Cardiac muscle cell (in vitro differentiated cells and primary cell): ENCODE results near the gene SH3BP5. TPM values are rescaled to one million over a fixed set of nuclear protein-coding genes. Genes with fewer than 3 reads are reported as not detected.
A peak's percentile ranks its signal among the peaks of the same experiment; 100 is the strongest.

Experiments used
- DNase-seq, 2 donors: peaks; one replicate each; pipeline versions ENCODE4 v3.0.0 to v3.0.0-alpha.2; 2010 to 2017; ENCODE audit warnings: low read depth in 1 of 2, low spot score in 1 of 2
- H3K27ac ChIP-seq: fragments of 200-600 bp; sonication (generic); 2 replicates; pipeline ENCODE4 v1.5.1; 2016
- H3K27me3 ChIP-seq: fragments of 200-600 bp; sonication (generic); 2 replicates; pipeline ENCODE4 v1.6.0; 2016; ENCODE audit warnings: control low read depth
- H3K36me3 ChIP-seq: fragments of 200-600 bp; sonication (generic); 2 replicates; pipeline ENCODE4 v1.5.1; 2016; ENCODE audit warnings: control low read depth
- H3K4me1 ChIP-seq: fragments of 200-600 bp; sonication (generic); 2 replicates; pipeline ENCODE4 v1.8.1; 2017; ENCODE audit warnings: low read depth, mild to moderate bottlenecking, mixed run types
- H3K4me3 ChIP-seq: fragments of 200-600 bp; sonication (generic); 2 replicates; pipeline ENCODE4 v1.5.1; 2016; ENCODE audit warnings: mild to moderate bottlenecking
- H3K9me3 ChIP-seq: fragments of 200-600 bp; sonication (generic); 2 replicates; pipeline ENCODE4 v1.5.1; 2017; ENCODE audit warnings: low read depth, mild to moderate bottlenecking, control low read depth
- polyA plus RNA-seq: library from polyadenylated mRNA; unstranded; fragments of >200 nt; fragmentation: Nextera tagmentation; extraction: Ambion mirVana; gene quantifications from 2 replicates; pipeline ENCODE4 v1.2.1, GENCODE V29; 2016
- total RNA-seq: library from RNA; depleted of rRNA; stranded (reverse); fragments of >200 nt; gene quantifications from 2 replicates; pipeline ENCODE4 v1.2.3, GENCODE V29; 2016
- TF ChIP-seq, protein P1 (sequence below): IDR thresholded peaks from 2 replicates; pipeline ENCODE4 v1.5.1; 2012; ENCODE audit warnings: low read depth, mild to moderate bottlenecking, low read length

The SH3BP5 gene
- total and polyA plus RNA-seq, 2 experiments from 2014 or later: 10.6 to 18.5 TPM

DNA sequence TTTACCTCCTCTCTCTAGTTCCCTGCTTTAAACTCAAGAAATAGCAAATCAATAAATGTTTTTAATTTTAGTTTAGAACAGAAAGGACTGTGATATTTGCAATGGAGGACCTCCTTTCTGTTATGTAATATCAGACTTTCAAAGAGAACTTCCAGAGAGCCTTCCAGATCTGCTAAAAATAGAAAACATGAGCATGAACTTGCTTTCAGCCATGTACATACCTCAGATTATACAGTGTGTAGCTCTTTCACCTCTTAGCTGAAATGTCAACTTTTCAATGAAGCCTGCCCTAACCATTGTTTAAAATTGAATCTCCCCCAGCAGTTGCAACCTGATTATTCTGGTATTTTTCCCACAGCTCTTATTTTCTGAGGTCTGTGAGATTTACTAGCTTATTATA lies 113.7 kb downstream of the SH3BP5 start:
- TF ChIP-seq, protein P1, sequence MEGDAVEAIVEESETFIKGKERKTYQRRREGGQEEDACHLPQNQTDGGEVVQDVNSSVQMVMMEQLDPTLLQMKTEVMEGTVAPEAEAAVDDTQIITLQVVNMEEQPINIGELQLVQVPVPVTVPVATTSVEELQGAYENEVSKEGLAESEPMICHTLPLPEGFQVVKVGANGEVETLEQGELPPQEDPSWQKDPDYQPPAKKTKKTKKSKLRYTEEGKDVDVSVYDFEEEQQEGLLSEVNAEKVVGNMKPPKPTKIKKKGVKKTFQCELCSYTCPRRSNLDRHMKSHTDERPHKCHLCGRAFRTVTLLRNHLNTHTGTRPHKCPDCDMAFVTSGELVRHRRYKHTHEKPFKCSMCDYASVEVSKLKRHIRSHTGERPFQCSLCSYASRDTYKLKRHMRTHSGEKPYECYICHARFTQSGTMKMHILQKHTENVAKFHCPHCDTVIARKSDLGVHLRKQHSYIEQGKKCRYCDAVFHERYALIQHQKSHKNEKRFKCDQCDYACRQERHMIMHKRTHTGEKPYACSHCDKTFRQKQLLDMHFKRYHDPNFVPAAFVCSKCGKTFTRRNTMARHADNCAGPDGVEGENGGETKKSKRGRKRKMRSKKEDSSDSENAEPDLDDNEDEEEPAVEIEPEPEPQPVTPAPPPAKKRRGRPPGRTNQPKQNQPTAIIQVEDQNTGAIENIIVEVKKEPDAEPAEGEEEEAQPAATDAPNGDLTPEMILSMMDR: no peak
- H3K36me3 ChIP-seq: peaks cover 30% of the 10 kb centered on the region
- DNase-seq: peak in 1 of 2 donors; percentile 69
- no peak overlapping the region for H3K4me3 ChIP-seq
- H3K27ac ChIP-seq: peak overlapping the region; percentile 76
- peaks cover 26% of the 10 kb centered on the region for H3K4me1 ChIP-seq
- H3K27me3 ChIP-seq: no peaks in the 10 kb centered on the region
- H3K9me3 ChIP-seq: no peaks in the 10 kb centered on the region

DNA sequence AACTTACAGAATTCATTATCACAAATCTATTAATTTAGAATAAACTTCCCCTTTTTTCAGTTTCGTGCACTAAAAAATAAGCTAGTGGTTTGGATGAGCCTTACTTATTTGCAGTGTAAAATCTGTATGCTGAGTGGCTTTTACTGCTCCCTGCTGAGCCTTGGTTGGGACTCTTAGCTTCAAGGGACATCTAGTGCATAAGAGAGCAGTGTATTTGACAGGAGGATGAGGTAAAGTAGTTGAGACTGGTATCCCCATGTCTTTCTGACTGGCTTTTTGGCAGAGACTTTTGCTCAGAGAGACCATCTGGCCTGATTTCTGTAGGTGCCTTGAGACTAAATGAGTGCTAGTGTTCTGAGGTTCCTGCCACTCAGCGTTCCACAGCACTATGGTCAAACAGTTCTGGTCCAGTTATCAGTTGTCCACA lies 114.5 kb downstream of the SH3BP5 start:
- peak in 1 of 2 donors; percentile 67 for DNase-seq
- Histone ChIP-seq H3K9me3 (no peaks in the 10 kb centered on the region), H3K4me3 (no peak overlapping the region), H3K27me3 (no peaks in the 10 kb centered on the region), H3K27ac (peak overlapping the region; percentile 76), H3K4me1 (peaks cover 26% of the 10 kb centered on the region), H3K36me3 (peaks cover 30% of the 10 kb centered on the region)
- TF ChIP-seq, protein P1: no peak

DNA sequence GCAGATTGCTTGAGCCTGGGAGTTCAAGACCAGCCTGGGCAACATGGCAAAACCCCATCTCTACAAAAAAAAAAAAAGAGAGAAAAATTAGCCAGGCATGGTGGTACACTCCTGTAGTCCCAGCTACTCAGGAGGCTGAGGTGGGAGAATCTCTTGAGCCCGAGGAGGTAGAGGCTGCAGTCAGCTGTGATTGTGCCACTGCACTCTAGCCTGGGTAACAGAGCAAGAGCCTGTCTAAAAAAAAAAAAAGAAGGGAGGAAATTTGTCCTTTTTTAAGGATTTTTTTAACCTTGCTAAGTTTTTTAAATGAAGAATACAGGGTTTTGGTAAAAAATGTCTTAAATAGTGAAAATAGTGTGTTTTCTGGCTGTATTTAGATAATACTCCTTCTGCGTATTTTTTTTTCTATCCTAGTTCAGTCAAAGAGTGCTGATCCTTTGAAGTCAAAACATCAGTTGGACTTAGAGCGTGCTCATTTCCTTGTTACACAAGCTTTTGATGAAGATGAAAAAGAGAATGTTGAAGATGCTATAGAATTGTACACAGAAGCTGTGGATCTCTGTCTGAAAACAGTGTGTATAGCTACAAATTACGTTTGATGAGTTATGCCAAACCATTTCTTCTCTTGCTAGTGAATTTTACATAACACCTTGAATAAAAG lies 115.2 kb downstream of the SH3BP5 start:
- Histone ChIP-seq H3K9me3 (no peaks in the 10 kb centered on the region), H3K27me3 (no peaks in the 10 kb centered on the region), H3K27ac (no peak overlapping the region), H3K4me3 (no peak overlapping the region), H3K4me1 (peaks cover 26% of the 10 kb centered on the region), H3K36me3 (peaks cover 32% of the 10 kb centered on the region)
- TF ChIP-seq, protein P1: no peak
- no peak for DNase-seq

DNA sequence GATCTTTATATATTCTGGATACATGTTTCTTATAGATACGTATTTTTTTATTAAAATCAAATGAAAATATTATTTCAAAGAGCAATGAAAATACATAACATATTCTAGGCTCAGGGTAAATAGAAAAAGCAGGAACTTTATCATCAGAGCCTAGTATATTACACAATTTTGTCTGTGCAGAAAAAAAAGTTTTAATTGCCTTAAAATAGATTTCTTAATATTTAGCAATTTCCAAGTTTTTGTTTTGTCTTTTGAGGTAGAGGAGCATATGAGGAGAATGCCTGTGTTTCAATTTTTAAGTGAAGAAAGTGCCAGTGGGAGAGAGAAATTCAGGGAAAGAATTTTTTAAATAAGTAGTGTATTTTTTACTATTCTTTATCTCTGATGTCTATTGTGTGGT lies 115.9 kb downstream of the SH3BP5 start:
- peaks cover 34% of the 10 kb centered on the region for H3K36me3 ChIP-seq

DNA sequence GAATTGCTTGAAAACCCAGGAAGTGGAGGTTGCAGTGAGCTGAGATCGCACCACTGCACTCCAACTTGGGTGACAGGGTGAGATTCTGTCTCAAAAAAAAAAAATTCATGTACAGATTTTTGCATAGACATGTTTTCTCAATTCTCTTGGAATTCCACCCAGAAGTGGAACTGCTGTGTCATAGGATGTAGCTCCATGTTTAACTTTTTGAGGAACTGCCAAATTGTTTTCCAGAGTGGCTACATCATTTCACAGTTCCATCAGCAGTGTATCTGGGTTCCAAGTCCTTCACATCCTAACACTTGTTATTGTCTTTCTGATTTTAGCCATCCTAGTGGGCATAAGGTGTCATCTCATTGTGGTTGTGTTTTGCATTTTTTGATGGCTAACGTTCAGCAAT lies 116.4 kb downstream of the SH3BP5 start:
- no peaks in the 10 kb centered on the region for H3K27me3 ChIP-seq

More for the DNA sequence above, 115.9 kb downstream of the SH3BP5 start:
- H3K27ac ChIP-seq: no peak overlapping the region
- H3K27me3 ChIP-seq: no peaks in the 10 kb centered on the region
- no peak overlapping the region for H3K4me3 ChIP-seq
- DNase-seq: no peak
- no peaks in the 10 kb centered on the region for H3K9me3 ChIP-seq
- TF ChIP-seq, protein P1: no peak
- H3K4me1 ChIP-seq: peaks cover 26% of the 10 kb centered on the region

More for the DNA sequence above, 116.4 kb downstream of the SH3BP5 start:
- Histone ChIP-seq H3K9me3 (no peaks in the 10 kb centered on the region), H3K4me3 (no peak overlapping the region), H3K27ac (no peak overlapping the region), H3K36me3 (peaks cover 32% of the 10 kb centered on the region), H3K4me1 (peaks cover 26% of the 10 kb centered on the region)
- peak in 1 of 2 donors; percentile 24 for DNase-seq
- TF ChIP-seq, protein P1: no peak
